COLO668 (cell line): ENCODE results near the gene RAB25.
"Not testable (repeated sequence)": the region's sequence is repeated elsewhere in the genome, so short reads cannot be mapped to it uniquely, and the experiment has no call there.

Source experiments
- DNase-seq: peaks from one replicate; lab custom pipeline; 2025; ENCODE audit not compliant: unreplicated experiment; lab: John Stamatoyannopoulos, UW

Gene RAB25

GRCh38 chr1:156060937-156061636 is at the start of gene RAB25:
RAB25 (plus strand) TSS chr1:156061160; CDS start chr1:156061401, 241 bp downstream.
- peak; percentile 93 for DNase-seq

- DNase-seq, result no peak
Measured at GRCh38 chr1:156012051-156012817, 48.7 kb upstream of the RAB25 start.

- no peak for DNase-seq
Measured at GRCh38 chr1:156014829-156015228, 46.1 kb upstream of the RAB25 start.

GRCh38 chr1:156019946-156020292 is 41.0 kb upstream of the RAB25 start:
- DNase-seq, result no peak

GRCh38 chr1:156020293-156021092 is 40.5 kb upstream of the RAB25 start, which contains the start of gene SSR2:
SSR2 (minus strand) TSS chr1:156020951; CDS start chr1:156020167, 784 bp downstream.
- peak; percentile 93 for DNase-seq

- DNase-seq, result no peak
Measured at GRCh38 chr1:156021093-156021428, 39.9 kb upstream of the RAB25 start.

GRCh38 chr1:156021954-156022353 is 39.0 kb upstream of the RAB25 start:
- no peak for DNase-seq

GRCh38 chr1:156024801-156025200 is 36.2 kb upstream of the RAB25 start:
- no peak for DNase-seq

- peak; percentile 55 for DNase-seq
Measured at GRCh38 chr1:156025876-156026275, 35.1 kb upstream of the RAB25 start.

- DNase-seq, result no peak
Measured at GRCh38 chr1:156026588-156026987, 34.4 kb upstream of the RAB25 start.

GRCh38 chr1:156033011-156033410 is 27.9 kb upstream of the RAB25 start:
- DNase-seq, result no peak

GRCh38 chr1:156034991-156035390 is 26.0 kb upstream of the RAB25 start:
- DNase-seq, result not testable (repeated sequence)

GRCh38 chr1:156042828-156043227 is 18.1 kb upstream of the RAB25 start:
- no peak for DNase-seq

- no peak for DNase-seq
Measured at GRCh38 chr1:156045076-156045475, 15.9 kb upstream of the RAB25 start.

- no peak for DNase-seq
Measured at GRCh38 chr1:156048663-156049258, 12.2 kb upstream of the RAB25 start.

GRCh38 chr1:156050376-156050775 is 10.6 kb upstream of the RAB25 start:
- DNase-seq, result no peak

GRCh38 chr1:156051011-156051725 is 9.8 kb upstream of the RAB25 start:
- DNase-seq, result no peak

GRCh38 chr1:156052862-156053767 is 7.8 kb upstream of the RAB25 start:
- DNase-seq, result peak; percentile 60

- DNase-seq, result peak; percentile 94
Measured at GRCh38 chr1:156053768-156054499, 7.0 kb upstream of the RAB25 start, which contains the start of gene UBQLN4. UBQLN4 (minus strand) TSS chr1:156053798; CDS start chr1:156053701, 97 bp downstream.
